NCI-H1930 (cell line): ENCODE data around the gene APOD.
"Not testable (repeated sequence)": the region's sequence is repeated elsewhere in the genome, so short reads cannot be mapped to it uniquely, and the experiment has no call there.

ENCODE experiments used
- DNase-seq, 2 experiments: peaks; one replicate each; lab custom pipeline; 2025; lab: John Stamatoyannopoulos, UW

The APOD gene

GRCh38 chr3:195583831-195584542, at the start of gene APOD:
Gene APOD (minus strand): TSS chr3:195583940. CDS start chr3:195579461, 4,479 bp downstream.
- DNase-seq: no peak

- DNase-seq: not testable (repeated sequence)
These were observed 49.6 kb upstream of the APOD start for GRCh38 chr3:195633351-195633750.

GRCh38 chr3:195632501-195633185, 48.9 kb upstream of the APOD start:
- DNase-seq: not testable (repeated sequence)

- not testable (repeated sequence) for DNase-seq
These were observed 48.3 kb upstream of the APOD start for GRCh38 chr3:195632046-195632445.

- not testable (repeated sequence) for DNase-seq
These were observed 47.3 kb upstream of the APOD start for GRCh38 chr3:195630938-195631495.

- not testable (repeated sequence) for DNase-seq
These were observed 46.6 kb upstream of the APOD start for GRCh38 chr3:195630086-195630917.

- DNase-seq: not testable (repeated sequence)
These were observed 45.9 kb upstream of the APOD start for GRCh38 chr3:195629682-195630081.

- not testable (repeated sequence) for DNase-seq
These were observed 44.7 kb upstream of the APOD start for GRCh38 chr3:195628386-195628920.

- not testable (repeated sequence) for DNase-seq
These were observed 44.0 kb upstream of the APOD start for GRCh38 chr3:195627515-195628385.

GRCh38 chr3:195624603-195625560, 41.1 kb upstream of the APOD start:
- DNase-seq: not testable (repeated sequence)

GRCh38 chr3:195624171-195624570, 40.4 kb upstream of the APOD start:
- not testable (repeated sequence) for DNase-seq

- not testable (repeated sequence) for DNase-seq
These were observed 39.7 kb upstream of the APOD start for GRCh38 chr3:195623217-195623965.

GRCh38 chr3:195622523-195623170, 38.9 kb upstream of the APOD start:
- DNase-seq: not testable (repeated sequence)

- DNase-seq: not testable (repeated sequence)
These were observed 38.3 kb upstream of the APOD start for GRCh38 chr3:195622012-195622411.

- not testable (repeated sequence) for DNase-seq
These were observed 37.4 kb upstream of the APOD start for GRCh38 chr3:195621095-195621494.

GRCh38 chr3:195620476-195620875, 36.7 kb upstream of the APOD start:
- DNase-seq: not testable (repeated sequence)

- not testable (repeated sequence) for DNase-seq
These were observed 36.0 kb upstream of the APOD start for GRCh38 chr3:195619591-195620369.
